HCT116 (cell line): ENCODE data around the gene SUGP2.

Experiments
- EZH2 ChIP-seq: fragments of 200-600 bp; sonication (generic); IDR thresholded peaks from 2 replicates; pipeline ENCODE4 v1.6.1; 2017; ENCODE audit warnings: antibody characterized with exemption, mixed run types
- EZH2phosphoT487 ChIP-seq: fragments of 200-600 bp; IDR thresholded peaks from 2 replicates; pipeline ENCODE4 v1.6.1; 2018; ENCODE audit warnings: antibody characterized with exemption, borderline replicate concordance
- JUND ChIP-seq: IDR thresholded peaks from 2 replicates; pipeline ENCODE4 v1.6.1; 2012
- POLR2A ChIP-seq: IDR thresholded peaks from 2 replicates; pipeline ENCODE4 v1.7.0; 2011; ENCODE audit warnings: borderline replicate concordance; ENCODE audit not compliant: insufficient read depth, insufficient read length; ENCODE audit errors: extremely low read depth
- RAD21 ChIP-seq: IDR thresholded peaks from 2 replicates; pipeline ENCODE4 v1.6.1; 2012; ENCODE audit warnings: low read depth, mild to moderate bottlenecking
- SRF ChIP-seq: IDR thresholded peaks from 2 replicates; pipeline ENCODE4 v1.6.1; 2012; ENCODE audit warnings: low read depth
- TCF7L2 ChIP-seq: IDR thresholded peaks from 2 replicates; pipeline ENCODE4 v1.7.0; 2011; ENCODE audit warnings: borderline replicate concordance, inconsistent platforms; ENCODE audit not compliant: insufficient read depth, insufficient read length; ENCODE audit errors: extremely low read depth
- ZNF274 ChIP-seq: fragments of 200-500 bp; sonication (Bioruptor generic); IDR thresholded peaks from 2 replicates; pipeline ENCODE4 v1.6.1; 2014; ENCODE audit warnings: mild to moderate bottlenecking, low read depth, low read length, inconsistent platforms
- TF ChIP-seq, protein P1 (sequence below), 3 experiments: fragments of 200-600 bp in 1 of 3; sonication (generic) in 1 of 3; IDR thresholded peaks in 2 of 3; conservative IDR thresholded peaks in 1 of 3; 2 replicates each; pipeline ENCODE4 v1.5.1; 2012 to 2017; ENCODE audit warnings: low read depth in 2 of 3, low read length in 2 of 3, antibody characterized with exemption in 1 of 3, borderline replicate concordance in 1 of 3, control low read depth in 1 of 3, mild to moderate bottlenecking in 1 of 3, mixed read lengths in 1 of 3, mixed run types in 1 of 3, moderate library complexity in 1 of 3; ENCODE audit not compliant: insufficient read depth in 1 of 3
- TF ChIP-seq, protein P2 (sequence below): IDR thresholded peaks from 2 replicates; pipeline ENCODE4 v1.6.1; 2012

DNA sequence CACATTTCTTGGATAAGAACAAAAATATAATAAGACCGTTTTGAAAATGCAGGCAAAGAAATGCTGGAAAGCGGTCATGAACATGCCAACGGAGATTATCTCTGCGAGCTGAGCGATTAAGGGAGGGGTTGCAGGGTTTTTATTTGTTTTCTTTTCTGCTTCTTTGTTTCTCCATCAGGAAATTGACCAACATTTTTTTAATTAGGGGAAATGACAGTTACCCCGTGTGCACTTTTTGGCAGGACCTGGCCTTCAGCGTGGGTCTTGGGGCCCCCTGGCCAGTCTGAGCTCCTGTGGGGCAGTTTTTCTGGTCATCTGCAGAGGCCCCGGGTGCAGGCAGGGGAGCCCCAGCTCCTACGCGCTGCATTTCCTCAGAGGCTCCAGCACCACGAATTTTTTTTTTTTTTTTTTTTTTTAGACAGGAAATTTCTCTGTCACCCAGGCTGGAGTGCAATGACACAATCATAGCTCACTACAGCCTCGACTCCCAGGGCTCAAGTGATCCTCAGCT is 61.0 kb downstream of the SUGP2 start:
- TF ChIP-seq, protein P1, sequence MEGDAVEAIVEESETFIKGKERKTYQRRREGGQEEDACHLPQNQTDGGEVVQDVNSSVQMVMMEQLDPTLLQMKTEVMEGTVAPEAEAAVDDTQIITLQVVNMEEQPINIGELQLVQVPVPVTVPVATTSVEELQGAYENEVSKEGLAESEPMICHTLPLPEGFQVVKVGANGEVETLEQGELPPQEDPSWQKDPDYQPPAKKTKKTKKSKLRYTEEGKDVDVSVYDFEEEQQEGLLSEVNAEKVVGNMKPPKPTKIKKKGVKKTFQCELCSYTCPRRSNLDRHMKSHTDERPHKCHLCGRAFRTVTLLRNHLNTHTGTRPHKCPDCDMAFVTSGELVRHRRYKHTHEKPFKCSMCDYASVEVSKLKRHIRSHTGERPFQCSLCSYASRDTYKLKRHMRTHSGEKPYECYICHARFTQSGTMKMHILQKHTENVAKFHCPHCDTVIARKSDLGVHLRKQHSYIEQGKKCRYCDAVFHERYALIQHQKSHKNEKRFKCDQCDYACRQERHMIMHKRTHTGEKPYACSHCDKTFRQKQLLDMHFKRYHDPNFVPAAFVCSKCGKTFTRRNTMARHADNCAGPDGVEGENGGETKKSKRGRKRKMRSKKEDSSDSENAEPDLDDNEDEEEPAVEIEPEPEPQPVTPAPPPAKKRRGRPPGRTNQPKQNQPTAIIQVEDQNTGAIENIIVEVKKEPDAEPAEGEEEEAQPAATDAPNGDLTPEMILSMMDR (IDR thresholded peaks at IDR 0.05 in 2 of 3, conservative IDR thresholded peaks at IDR 0.05 in 1 of 3; ENCODE audit: borderline replicate concordance in 1 of 3, insufficient read depth in 1 of 3, low read depth in 2 of 3, low read length in 2 of 3) = no peak
- TF ChIP-seq EZH2 = no peak
- TF ChIP-seq, protein P2, sequence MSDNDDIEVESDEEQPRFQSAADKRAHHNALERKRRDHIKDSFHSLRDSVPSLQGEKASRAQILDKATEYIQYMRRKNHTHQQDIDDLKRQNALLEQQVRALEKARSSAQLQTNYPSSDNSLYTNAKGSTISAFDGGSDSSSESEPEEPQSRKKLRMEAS = no peak
- TF ChIP-seq EZH2phosphoT487 = no peak
- TF ChIP-seq TCF7L2 = no peak
- TF ChIP-seq SRF = no peak
- TF ChIP-seq POLR2A = no peak
- no peak for TF ChIP-seq ZNF274
- TF ChIP-seq JUND = no peak
- no peak for TF ChIP-seq RAD21
